Adrenal gland (tissue), 5 donors: ENCODE data around the gene MYL12A.

Experiments used
- POLR2A ChIP-seq, 2 donors: fragments of 450-650 bp; IDR thresholded peaks; one replicate each; pipeline ENCODE4 v1.6.1; 2017; ENCODE audit warnings: antibody characterized with exemption in 2 of 2, mild to moderate bottlenecking in 2 of 2, moderate library complexity in 1 of 2
- TF ChIP-seq, protein P1 (sequence below), 6 experiments: fragments of 450-650 bp in 4 of 6; fragments of 200-600 bp in 2 of 6; sonication (generic) in 1 of 6; IDR thresholded peaks; 1 replicate in 5 of 6; 2 replicates in 1 of 6; pipeline versions ENCODE4 v1.5.1 to v1.8.0; 2016 to 2021; ENCODE audit warnings: antibody characterized with exemption in 6 of 6, mild to moderate bottlenecking in 2 of 6, moderate library complexity in 1 of 6
- donor health status: DM: no; HTN: no; CAD: no.

DNA sequence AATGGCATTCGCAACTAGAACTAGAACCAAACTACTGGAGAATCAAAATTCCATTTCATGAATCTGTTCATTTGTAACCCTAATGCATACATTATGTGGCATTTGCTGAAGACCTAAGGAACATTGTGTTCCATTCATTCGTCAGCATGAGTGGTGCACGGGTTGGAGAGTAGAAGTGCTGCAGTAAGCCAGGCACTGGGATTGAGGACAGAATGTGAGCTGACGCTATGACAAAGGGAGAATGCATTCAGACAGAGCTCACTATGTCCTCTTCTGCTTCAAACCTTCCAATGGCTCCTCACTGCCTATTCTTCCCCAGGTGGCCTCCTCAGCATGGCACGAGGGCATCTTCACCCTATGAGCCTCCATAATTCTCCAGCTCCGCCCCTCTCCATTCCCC lies 21.6 kb upstream of the MYL12A start:
- TF ChIP-seq, protein P1, sequence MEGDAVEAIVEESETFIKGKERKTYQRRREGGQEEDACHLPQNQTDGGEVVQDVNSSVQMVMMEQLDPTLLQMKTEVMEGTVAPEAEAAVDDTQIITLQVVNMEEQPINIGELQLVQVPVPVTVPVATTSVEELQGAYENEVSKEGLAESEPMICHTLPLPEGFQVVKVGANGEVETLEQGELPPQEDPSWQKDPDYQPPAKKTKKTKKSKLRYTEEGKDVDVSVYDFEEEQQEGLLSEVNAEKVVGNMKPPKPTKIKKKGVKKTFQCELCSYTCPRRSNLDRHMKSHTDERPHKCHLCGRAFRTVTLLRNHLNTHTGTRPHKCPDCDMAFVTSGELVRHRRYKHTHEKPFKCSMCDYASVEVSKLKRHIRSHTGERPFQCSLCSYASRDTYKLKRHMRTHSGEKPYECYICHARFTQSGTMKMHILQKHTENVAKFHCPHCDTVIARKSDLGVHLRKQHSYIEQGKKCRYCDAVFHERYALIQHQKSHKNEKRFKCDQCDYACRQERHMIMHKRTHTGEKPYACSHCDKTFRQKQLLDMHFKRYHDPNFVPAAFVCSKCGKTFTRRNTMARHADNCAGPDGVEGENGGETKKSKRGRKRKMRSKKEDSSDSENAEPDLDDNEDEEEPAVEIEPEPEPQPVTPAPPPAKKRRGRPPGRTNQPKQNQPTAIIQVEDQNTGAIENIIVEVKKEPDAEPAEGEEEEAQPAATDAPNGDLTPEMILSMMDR (IDR thresholded peaks at IDR 0.05), result no peak
- no peak for TF ChIP-seq POLR2A (IDR thresholded peaks at IDR 0.05)
